Right lung (tissue), 5 donors: ENCODE results near the gene CDKN2B-AS1. TPM values are rescaled to one million over a fixed set of nuclear protein-coding genes. Genes with fewer than 3 reads are reported as not detected.

Experiments used
- DNase-seq, 2 donors: peaks; one replicate each; pipeline ENCODE4 v3.0.0-alpha.2; 2013
- polyA plus RNA-seq, 5 donors: library from polyadenylated mRNA; unstranded; fragments of 120-200 nt; gene quantifications; one replicate each; pipeline versions ENCODE4 v1.2.1 to v1.2.3, GENCODE V29; 2013; ENCODE audit warnings: inconsistent platforms in 1 of 5, low replicate concordance in 1 of 5; ENCODE audit not compliant: insufficient read length in 5 of 5, insufficient read depth in 1 of 5

Gene CDKN2B-AS1
- polyA plus RNA-seq, 5 donors = 0.10 to 0.22 (median 0.20) TPM; not detected in 1

DNA sequence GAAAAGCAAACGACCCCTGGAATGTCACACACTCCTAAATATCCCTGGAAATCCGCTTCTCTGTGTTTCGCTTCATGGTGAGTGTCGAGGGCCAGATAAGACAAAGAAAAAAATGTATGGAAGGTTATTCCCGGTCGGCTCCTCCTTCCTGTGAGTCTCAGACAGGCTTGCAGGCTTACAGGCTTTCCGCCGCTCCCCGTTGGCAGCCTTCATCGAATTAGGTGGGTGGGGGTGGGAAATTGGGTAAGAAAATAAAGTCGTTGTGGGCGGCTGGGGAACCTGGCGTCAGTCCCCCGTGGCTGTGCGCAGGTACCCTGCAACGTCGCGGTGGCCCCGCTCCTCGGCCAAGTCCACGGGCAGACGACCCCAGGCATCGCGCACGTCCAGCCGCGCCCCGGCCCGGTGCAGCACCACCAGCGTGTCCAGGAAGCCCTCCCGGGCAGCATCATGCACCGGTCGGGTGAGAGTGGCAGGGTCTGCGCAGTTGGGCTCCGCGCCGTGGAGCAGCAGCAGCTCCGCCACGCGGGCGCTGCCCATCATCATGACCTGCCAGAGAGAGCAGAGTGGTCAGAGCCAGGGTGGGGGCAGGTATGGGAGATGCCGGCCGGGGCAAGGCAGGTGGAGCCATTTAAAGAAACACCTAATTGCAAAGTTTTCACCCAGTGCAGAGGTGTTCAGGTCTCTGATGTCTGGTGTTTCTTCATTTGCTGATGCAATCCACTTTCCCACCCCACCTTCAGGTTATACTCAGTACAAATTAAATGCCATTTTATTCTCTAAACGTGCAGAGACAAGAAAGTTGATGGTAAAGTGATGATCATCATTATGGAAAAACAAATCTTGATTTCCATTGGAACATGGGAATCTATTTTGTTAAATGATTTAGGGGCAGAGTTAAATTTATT is 11.4 kb downstream of the CDKN2B-AS1 start:
- DNase-seq = no peak

GRCh38 chr9:22008384-22008716 is 13.8 kb downstream of the CDKN2B-AS1 start:
- DNase-seq = no peak

GRCh38 chr9:22008717-22009505 is 14.3 kb downstream of the CDKN2B-AS1 start, which contains the start of gene CDKN2B:
CDKN2B (minus strand) TSS chr9:22009305; CDS start chr9:22008953, 352 bp downstream.
- peak; percentile 81 to 84 for DNase-seq

DNA sequence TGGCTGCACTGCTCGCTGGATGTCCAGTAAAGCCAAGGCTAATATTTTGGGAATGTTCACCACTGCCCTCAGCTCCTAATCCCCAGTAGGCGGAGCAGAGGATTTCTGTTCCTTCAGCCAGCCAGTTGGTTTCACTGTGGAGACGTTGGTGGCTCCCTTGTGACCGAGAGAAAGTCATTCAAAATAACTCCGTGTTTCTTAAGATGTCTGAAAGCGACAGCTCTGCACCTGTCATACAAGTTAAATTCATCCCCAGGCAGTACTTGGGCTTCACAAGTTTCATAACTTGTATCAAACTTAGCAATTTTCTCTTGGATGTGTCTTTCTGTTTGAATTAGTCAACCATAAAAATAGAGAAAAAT is 14.9 kb downstream of the CDKN2B-AS1 start:
- DNase-seq = no peak

DNA sequence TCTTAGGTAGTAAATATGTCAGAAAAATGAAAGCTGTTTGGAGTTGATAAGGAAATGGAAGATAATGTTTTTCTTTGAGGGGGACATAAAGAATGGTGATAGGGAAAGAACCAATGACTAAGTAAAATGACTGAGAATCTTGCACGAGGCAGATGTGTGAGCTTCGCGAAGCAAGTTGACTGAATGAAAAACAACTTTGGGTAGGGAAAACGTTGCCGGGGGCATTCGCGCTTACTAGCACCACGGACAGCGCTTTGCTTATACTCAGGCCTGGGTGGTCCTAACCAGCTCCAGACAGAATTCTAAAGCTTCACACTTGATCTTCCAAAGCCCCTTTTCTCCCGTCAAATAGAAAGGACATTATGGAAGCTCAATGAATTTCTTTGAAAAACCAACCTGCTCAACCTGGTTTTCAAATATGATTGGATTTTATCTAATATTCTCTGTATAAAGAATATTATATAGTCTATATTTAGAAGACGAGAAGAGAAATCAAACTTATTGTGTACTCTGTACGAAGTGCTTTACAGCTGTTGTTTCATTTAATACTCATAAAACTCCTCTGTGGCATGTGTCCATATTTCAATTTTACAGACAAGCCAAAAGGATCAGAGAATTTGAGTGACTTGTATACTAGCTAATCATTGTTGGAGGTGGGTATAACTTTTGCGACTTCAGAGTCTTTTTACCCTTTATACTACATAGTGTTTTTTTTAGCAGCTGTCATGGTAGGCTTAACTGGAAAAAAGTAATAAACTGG is 16.5 kb downstream of the CDKN2B-AS1 start:
- DNase-seq = peak; percentile 38 to 40

GRCh38 chr9:22022396-22022795 is 27.8 kb downstream of the CDKN2B-AS1 start:
- DNase-seq = no peak

DNA sequence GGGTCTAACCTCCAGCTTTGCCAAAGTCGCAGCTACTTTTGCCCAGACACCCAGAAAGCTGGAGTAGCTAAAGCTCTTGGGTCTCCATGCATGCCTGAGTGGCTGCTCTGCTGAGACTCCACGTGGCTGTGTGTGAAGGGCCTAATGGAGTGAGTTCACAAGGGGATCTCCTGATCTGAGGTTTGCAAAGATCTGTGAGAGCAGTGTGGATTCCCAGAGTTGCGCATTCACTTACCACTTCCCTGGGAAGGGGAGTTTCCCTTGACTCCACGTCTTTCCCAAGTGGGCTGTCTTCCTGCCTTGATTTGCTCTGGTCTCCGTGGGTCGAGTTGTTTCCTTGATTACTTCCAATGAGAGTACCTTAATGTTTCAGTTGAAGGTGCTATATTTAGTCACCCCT is 32.1 kb downstream of the CDKN2B-AS1 start:
- DNase-seq = no peak

DNA sequence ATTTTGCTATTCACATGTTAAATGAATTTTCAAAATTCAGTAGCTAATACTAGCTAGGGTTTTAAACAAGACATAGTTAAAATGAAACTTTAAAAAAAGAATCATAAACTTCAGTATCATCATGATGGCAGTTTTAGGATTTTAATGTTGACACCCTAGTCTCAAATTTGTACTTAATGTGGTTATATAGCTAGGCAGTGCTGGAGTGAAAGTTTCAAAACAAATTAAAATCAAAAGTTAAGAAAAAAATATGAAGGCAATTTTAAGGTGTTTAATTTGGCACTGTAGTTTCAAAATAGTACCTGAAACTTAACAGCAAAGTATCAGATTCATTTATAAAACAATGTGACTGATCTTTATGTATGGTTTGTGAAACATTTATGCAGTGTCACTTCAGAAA is 33.8 kb downstream of the CDKN2B-AS1 start:
- DNase-seq = no peak

DNA sequence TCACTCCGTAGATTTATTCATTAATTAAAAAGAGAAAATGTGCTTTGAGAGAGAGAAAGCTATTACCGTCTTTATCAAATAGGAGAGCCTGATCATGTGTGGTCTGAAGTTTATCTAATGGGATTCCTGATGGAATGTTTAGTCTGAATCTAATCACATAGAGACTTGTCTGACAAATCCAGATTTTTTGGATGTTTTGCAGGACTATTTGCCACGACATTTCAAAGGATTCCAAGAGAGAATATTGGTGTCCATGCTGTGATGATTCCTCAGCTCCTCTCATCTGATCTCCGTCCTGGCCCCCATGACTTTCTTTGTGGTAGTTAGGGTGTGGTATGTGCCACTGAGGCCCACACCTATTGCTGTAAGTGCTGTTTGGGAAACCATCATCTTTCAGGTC is 34.6 kb downstream of the CDKN2B-AS1 start:
- no peak for DNase-seq

DNA sequence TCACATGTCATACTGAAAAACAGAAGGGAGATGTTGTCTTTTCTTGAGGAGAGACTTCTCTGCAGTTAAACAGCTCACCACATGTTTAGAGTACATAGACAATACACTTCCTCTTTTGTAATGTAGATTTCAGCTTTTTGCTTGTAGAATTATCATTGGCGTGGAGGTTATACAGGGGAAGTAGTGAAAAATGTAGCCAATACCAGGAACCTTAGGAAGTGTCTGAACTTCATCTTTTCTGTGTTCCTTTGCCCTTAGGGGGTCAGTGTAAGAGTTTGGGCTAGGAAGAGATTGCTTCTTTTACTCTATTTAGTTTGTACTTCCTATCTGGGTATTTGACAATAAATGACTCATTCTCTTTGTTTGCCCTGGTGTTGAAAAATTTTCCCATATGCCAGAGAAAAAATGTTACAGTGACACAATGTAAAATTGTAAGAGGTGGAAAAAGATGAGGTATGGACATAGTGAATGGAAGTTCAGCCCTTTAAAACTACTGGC is 35.6 kb downstream of the CDKN2B-AS1 start:
- DNase-seq = no peak

GRCh38 chr9:22031655-22032411 is 37.2 kb downstream of the CDKN2B-AS1 start:
- no peak for DNase-seq

DNA sequence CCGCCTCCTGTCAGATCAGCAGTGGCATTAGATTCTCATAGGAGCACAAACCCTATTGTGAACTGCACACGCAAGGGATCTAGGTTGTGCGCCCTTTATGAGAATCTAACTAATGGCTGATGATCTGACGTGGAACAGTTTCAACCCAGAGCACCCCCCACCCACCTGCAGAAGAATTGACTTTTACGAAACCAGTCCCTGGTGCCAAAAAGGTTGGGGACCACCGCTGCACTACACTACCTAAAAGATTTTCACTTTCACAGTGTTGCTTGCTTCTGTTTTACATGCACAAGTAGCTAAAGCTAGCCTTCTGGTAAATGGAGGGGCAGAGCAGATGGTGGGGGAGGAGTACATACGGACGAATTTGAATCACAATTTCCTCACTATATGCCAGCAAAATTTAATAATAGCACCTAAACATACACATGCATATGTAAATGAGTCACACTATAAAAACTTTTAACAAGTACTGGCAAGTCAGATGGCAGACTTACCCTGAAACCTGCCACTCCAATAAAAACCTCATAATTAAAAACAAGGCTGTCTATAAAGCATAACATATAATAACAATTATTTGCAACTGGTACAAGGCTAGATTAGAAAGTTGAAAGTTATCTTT is 38.5 kb downstream of the CDKN2B-AS1 start:
- no peak for DNase-seq

GRCh38 chr9:22035591-22036011 is 41.0 kb downstream of the CDKN2B-AS1 start:
- no peak for DNase-seq

DNA sequence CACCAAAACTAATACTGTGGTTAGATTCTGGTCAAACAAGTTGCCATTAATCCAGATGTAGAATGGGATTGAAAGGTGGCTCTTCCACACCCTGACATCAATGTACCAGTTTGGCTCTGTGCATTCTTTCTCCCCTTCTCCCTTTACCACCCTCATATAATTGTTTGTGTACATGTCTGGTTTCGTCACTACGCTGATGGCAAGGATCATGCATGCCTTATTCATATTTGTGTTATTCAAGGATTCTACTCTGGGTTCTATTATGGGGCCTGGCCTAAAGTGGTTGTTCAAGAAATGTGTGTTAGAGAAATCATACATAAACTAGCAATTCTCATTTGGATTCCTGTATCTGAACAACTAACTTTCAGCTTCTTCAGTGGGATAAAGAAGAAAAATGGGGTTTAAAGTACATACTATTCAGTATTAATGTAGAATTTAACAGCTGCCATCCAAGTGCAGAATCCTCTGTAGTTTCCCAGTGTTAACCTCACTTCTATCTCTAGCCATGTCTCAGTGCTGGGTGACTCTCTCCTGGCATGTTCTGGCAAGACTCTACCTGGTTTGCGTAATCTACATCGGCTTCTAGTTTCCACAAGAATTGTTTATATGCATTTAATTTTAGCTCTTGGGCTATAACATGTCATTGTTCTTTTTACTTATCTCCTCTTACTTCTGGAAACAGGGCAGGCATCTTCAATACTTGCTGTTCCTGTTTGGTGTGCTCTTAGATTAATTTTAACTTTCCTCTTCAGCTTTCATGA is 42.5 kb downstream of the CDKN2B-AS1 start:
- DNase-seq = no peak

DNA sequence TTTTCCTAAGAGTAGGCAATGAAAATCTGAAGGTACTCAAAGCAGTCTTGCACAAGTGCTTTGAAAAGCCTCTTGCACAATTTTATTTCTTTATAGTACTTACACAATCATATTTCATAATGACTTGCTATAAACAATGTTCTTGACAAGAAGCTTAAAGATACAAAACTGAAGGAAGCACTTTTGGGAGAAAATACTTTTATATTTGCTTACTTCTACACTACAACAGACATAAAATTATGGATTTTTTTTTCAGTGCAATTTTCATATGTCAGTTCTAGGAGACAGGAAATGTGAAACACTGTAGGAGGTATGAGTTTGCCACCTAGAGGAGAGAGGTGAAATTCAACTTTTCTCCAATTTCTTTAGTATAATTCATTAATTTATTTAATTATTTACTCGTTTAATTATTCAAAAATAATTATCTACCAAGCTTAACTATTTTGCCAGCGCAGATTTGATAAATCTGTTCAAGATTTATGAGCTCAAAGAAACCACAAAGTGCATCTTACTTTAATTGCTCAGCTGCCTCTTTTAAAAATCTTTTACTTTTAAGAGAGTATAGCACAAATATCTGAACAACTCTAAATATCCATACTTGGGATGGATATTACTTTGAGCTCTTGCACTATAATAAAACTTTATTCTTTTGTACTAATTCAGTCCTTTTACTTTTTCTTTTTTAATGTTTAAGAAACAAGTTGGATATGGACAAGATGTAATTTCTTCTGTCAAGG is 43.5 kb downstream of the CDKN2B-AS1 start:
- DNase-seq = peak in 1 of 2 donors; percentile 28

- DNase-seq = no peak
Measured at GRCh38 chr9:22039258-22039657, 44.7 kb downstream of the CDKN2B-AS1 start.

DNA sequence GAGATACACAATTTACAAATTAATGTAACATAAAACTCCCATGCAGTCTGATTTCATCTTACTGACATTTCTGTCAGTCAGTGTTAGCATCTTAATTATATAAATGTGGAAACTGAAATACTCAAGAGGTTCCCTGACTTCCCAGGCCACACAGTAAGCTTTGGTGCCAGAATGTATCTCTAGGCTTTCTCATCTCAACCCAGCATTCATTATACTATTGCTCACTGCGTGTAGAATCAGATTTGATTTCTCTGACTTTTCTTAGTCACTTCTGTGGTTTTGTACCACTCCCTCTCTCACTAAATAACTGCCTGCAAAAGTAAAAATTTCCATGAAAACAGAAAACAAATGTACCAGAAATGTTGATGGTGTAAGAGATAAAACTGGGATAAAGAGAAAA is 46.2 kb downstream of the CDKN2B-AS1 start:
- no peak for DNase-seq

GRCh38 chr9:22041344-22041743 is 46.8 kb downstream of the CDKN2B-AS1 start:
- no peak for DNase-seq

DNA sequence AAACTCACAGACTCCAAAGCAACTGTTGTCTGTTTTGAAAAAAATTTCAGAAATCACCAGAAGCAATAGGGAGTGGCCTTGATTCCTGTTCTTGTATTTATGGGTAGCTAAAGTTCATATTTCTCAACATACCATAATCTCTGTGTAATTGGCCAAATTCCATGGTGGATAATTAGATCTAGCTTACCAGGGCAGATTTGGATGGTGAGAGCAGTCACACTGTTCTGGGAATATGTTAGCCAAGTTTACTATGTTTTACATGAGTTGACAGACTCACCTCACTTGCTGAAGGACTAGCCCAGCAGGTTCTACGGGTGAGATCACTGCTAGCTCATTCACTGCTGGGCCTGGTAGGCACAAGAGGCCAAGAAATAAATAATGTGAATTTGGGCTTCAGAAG is 47.2 kb downstream of the CDKN2B-AS1 start:
- DNase-seq = peak; percentile 36 to 42
